SW 1271 (cell line): ENCODE measurements around the gene TNFSF9.

Source experiments
- DNase-seq, 2 experiments: peaks; one replicate each; lab custom pipeline; 2025; lab: John Stamatoyannopoulos, UW

TNFSF9 gene, protein sequence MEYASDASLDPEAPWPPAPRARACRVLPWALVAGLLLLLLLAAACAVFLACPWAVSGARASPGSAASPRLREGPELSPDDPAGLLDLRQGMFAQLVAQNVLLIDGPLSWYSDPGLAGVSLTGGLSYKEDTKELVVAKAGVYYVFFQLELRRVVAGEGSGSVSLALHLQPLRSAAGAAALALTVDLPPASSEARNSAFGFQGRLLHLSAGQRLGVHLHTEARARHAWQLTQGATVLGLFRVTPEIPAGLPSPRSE

DNA sequence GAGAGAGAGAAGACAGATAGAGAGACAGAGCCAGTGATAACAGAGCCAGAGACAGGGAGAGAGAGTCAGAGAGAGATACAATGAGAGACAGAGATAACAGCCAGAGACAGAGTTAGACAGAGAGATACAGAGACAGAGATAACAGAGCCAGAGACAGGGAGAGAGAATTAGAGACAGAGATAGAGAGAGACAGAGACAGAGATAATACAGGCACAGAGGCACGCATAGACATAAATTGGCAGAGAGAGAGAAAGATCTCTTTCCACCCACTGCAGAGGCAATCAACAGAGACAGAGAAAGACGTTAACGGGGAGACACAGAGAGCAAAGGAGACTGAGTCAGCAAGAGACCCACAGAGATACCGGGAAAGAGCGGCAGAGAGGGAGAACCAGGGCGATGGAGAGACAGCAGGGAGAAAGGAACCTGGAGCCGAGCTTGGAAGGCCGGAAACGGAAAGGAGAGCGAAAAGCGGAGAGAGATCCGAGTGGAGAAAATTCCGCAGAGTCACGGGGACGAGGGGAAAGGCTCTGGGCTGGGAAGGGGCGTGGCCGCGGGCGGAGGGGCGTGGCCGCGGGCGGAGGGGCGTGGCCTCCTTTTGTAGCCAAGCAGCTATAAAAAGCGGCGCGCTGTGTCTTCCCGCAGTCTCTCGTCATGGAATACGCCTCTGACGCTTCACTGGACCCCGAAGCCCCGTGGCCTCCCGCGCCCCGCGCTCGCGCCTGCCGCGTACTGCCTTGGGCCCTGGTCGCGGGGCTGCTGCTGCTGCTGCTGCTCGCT is at the start of gene TNFSF9:
Gene TNFSF9, plus strand, starts transcription at position 641 of the 777 bp plus-strand sequence. Its CDS starts 11 bp downstream, at position 652.
- peak; percentile 72 to 88 for DNase-seq

DNA sequence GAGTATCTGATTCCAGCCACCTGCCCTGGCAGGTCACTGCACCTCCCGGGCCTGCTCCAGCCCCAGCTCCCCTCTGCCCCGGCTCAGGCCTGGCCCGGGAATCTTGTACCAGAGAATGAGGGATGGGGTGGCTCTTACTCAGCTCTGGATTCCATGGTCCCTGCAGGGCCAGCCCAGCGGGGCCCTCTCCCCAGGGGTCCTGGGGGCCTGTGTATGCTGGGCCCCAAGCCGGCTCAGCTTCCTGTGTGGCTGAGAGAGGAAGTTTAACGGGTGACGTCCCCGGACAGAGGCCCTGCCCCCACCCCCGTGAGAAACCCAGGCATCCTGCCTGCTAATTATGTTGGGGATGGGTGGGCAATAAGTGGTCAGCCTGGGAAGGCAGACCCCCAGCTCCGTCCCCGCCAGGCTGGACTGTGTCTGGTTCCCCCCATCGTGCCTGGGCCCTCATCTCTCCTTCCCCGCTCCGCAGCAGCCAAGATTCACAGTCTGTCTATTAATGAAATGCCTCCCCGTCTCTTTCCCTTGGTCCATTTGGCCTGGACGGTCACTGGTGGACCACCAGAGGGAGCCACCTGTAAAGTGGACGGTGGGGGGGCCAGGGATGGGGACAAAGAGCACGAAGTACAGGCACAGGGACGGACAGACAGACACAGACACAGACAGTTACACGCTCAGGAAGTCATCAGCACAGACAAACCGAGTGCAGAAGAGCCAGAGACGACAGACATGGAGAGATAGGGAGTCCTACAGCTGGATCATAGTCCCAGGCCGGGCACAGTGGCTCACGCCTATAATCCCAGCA is 49.1 kb upstream of the TNFSF9 start, which contains the start of gene DENND1C:
Gene DENND1C, minus strand, starts transcription at position 247 of the 802 bp plus-strand sequence. Its CDS starts 92 bp downstream, at position 155.
- no peak for DNase-seq

DNA sequence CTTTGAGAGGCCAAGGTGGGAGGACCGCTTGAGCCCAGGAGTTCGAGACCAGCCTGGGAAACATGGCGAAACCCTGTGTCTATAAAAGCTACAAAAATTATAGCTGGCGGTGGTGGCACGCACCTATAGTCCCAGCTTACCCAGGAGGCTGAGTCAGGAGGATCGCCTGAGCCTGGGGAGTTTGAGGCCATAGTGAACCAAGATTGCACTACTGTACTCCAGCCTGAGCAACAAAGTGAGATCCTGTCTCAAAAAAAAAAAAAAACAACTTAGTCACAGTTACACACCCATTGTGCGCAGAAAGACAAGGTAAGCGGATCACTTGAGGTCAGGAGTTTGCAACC is 48.5 kb upstream of the TNFSF9 start:
- no peak for DNase-seq

DNA sequence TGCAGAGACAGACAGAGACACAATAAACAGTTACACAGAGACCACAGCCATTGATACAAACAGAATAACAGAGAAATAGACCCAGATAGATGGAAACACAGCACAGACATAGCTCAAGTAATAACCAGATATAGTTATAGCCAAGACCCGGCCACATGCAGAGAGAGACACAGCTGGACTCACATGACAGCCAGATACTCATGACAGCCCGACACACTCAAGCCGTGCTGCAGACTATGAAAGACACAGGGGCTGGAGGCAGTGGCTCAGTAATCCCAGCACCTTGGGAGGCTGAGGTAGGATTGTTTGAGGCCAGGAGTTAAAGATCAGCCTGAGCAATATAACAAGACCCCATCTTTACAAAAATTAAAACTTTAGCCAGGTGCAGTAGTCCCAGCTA is 47.6 kb upstream of the TNFSF9 start:
- DNase-seq: no peak

DNA sequence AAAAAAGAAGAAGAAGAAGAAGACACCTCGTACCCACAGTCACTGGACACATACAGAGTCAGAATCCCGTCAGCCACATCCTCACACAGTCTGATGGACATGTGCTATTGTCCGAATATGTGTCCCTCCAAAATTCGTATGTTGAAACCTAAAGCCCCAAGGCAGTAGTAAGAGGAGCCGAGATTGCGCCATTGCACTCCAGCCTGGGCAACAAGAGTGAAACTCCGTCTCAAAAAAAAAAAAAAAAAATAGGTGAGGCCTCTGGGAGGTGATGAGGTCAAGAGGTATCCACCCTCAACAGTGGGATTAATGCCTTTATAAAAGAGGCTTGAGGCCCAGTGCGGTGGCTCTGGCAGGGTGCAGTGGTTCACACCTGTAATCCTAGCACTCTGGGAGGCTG is 46.6 kb upstream of the TNFSF9 start:
- DNase-seq: no peak

DNA sequence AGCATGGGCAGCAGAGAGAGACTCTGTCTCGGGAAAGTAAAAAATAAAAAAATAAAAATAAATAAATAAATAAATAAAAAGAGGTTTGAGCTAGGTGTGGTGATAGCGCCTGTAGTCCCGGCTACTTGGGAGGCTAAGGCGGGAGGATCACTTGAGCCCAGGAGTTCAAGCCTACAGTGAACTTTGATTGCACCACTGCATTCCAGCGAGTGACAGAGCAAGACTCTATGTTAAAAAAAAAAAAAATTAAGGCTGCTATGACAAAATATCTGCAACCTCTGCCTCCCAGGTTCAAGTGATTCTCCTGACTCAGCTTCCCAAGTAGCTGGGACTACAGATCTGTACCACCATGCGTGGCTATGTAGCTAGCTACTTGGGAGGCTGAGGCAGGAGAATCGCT is 46.0 kb upstream of the TNFSF9 start:
- no peak for DNase-seq

DNA sequence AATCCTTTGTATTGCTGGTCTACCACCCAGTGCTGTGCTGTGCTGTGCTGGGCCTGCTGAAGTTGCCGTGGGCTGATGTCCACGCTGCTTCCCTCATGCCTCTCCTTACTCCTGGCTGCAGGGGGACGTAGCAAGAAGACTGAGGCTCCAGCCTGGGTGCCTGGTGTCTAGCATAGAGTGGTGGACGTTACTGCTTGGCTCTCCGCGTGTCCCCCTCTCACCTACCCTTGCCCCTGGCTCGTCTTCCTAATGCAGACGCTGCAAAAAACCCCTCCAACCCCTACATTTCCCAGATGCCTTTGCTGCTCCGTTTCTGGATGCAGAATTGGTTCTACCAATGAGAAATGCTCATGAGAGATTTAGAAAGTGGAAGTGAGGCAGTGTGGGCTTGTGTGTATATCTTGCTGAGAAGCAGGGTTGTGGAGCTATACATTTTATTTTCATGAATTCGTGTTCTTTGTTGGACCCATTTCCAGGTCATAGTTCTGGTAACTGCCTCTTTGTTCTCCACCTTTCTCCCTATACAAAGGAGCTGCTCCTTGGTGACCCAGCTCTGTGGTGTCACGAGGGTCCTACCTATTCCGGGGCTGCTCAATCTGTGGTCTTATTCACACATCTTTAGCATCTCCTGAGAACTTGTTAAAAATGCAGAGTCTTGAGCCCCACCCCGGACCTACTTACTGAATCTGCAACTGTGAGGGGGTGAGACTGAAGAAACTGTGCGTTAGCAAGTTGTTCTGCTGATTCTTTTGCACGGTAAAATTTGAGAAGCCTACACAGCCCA is 41.4 kb upstream of the TNFSF9 start:
- DNase-seq: no peak

DNA sequence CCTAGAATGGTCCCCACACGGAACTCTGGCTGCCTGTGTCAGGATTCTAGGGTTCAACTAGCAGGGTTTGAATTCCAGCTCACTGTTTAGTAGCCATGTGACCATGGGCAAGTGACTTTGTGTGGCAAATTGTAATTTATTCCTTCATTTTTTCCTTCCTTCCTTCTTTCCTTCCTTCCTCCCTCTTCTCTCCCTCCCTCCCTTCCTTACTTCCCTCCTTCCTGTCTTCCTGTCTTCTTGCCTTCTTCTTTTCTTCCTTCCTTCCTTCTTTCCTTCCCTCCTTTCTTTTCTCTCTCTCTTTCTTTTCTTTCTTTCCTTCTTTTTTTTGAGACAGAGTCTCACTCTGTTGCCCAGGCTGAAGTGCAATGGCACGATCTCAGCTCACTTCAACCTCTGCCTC is 40.7 kb upstream of the TNFSF9 start:
- no peak for DNase-seq

DNA sequence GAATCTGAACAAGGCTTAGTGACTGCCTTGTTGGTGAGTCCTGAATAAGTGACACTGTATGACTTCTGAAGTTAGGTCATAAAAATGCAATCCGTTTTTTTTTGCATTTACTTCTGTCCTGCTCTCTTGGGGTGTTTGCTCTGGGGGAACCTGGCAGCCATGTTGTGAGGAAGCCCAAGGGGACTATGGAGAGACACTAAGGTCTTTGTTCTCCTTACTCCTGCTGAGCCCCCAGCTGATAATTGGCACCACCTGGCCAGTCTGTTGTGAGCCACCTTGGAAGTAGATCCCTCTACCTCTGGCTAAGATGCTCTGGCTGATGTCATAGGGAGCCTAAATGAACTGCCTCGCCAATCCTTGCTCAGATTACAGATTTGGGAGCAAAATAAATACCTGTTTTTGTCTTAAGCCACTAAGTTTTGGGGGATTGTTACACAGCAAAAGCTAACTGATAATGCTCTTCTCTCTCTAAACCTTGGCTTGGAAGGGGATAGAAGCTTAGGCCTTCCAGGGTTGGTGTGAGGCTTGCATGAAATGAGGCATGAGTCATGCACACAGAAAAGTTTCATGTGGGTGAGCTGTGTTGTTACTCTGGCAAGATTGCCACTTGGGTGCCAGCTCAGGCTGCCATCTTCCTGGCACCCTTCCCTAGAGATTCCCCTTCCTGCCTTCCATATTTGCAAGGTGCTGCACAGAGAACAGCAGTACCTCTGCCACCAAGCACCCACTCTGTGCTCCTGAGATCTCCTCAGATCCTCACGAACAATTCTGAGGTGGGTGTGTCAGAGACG is 38.8 kb upstream of the TNFSF9 start:
- no peak for DNase-seq

DNA sequence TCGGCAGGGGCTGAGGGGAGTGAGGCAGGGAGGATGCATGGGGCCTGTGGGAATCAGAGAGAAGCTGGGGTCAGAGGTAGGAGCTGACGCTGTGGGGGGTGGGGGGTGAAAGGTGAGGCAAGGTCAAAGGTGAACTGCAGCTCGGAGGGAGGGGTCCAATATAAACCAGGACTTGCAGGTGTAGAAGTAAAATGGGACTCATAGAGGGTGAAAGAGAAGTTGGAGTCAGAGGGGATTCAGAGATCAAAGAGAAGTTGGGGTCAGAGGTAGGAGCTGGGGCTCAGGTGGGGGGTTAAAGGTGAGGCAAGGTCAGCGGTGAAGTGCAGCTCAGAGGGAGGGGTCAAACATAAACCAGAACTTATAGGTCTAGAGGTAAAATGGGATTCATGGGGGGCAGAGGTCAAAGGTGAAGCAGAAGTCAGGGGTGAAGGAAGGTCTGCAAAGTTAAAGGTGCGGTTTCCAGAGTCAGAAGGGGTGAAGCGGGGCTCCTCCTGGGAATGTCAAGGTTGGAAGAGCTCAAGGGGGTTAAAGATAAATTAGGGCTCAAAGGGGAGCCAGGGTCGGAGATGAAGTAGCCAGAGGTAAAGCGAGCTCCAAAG is 36.3 kb upstream of the TNFSF9 start:
- DNase-seq: no peak

DNA sequence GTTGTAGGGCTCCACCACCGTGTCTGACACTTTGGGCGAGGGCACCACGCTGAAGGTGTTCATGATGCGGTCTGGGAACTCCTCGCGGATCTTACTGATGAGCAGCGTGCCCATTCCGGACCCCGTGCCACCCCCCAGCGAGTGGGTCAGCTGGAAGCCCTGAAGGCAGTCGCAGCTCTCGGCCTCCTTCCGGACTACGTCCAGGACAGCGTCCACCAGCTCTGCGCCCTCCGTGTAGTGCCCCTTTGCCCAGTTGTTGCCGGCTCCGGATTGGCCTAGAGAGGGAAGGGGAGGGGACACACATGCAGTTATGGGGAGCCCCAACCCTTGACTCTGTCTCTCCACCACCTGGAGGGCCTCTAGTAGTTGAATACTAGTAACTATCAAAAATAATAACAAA is 34.9 kb upstream of the TNFSF9 start:
- no peak for DNase-seq

DNA sequence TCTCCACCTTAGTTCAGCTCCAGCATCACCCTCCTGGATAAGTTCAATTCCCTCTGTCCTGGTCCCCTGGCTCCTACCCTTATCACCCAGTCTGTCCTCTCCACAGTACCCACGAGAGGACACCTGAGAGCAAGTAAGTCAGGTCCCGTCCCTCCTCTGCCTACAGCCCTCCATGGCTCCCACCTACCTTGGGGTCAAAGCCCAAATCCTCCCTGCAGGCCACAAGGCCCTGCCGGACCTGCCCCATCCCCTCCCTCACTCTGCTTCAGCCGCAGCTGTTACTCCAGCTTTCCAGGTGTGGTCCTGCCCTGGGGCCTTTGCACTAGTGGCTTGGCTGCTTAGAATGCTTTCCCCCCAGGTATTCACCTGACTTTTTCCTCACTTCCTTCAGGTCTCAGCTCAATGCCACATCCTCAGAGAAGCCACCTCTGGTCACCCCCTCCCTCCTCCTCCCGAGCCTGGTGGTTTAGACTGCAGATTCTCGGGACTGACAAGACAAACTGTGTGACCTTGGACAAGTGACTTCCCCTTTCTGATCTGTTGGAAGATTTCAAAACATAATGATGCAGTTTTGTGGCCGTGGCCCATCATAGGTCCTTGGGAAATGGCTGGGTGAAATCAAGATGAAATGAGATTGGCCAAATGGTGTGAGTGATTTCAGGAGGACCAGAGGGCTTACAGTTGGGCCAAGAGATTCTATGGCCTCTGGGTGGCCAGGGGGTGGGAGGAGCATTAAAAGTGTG is 32.4 kb upstream of the TNFSF9 start:
- DNase-seq: no peak

DNA sequence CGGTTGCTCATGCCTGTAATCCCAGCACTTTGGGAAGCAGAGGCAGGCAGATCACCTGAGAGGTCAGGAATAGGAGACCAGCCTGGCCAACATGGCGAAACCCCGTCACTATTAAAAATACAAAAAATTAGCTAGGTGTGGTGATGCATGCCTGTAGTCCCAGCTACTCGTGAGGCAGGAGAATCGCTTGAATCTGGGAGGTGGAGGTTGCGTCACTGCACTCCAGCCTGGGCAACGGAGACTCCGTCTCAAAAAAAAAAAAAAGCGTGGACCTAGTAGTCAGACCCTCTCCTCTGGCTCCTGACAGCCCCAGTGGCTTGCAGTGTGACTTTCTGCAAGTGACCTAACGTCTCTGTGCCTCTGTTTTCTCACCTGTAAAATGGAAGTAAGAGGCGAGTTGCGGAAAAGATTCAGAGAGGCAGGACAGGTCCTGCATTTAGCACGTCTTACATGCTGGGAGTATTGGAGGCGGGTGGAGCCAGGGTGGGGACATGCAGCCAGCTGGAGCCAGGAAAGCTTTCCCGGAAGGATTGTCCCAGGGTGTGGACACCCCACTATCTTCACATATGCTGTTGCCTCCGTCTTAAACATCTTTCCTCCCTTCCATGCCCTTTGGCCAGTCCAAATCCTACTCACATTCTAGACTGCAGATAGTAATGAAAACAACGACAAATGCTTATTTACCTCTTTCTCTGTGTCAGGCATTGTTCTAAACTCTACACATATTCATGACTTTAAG is 31.6 kb upstream of the TNFSF9 start:
- no peak for DNase-seq

DNA sequence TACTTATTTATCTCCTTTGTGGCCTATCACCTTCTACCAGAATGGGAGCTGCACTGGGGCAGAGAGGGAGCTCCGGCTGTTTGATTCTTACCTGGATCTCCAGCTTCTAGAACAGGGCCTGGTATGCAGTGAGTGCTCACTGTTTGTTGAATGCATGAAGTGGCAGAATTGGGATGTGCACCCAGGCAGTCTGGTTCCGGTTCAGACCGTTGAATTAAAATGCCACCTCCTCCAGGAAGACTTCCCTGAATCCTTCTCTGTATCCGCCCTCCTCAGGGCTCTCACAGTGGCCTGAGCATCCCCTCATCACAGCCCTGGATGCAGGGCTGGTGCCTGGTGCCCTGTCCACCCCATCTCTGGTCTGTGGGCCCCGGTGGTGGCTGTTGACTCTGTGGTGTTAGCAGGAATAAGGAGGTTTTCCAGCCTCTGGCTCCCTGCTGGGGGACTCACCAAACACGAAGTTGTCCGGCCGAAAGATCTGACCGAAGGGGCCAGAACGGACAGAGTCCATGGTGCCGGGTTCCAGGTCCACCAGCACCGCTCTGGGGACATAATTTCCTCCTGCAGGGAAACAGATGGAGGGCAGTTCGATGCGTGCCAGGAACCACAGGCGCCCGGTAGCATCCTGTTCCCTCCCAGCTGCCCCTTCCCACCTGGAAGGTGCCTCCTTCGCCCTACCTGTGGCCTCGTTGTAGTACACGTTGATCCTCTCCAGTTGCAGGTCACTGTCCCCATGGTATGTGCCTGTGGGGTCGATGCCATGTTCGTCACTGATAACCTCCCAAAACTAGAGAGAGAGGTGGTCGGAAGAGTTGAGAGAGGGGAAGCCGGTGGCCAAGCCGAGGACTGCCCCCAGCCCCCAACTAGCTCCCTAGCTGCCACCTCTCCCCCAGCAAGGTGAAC is 29.7 kb upstream of the TNFSF9 start:
- DNase-seq: no peak

DNA sequence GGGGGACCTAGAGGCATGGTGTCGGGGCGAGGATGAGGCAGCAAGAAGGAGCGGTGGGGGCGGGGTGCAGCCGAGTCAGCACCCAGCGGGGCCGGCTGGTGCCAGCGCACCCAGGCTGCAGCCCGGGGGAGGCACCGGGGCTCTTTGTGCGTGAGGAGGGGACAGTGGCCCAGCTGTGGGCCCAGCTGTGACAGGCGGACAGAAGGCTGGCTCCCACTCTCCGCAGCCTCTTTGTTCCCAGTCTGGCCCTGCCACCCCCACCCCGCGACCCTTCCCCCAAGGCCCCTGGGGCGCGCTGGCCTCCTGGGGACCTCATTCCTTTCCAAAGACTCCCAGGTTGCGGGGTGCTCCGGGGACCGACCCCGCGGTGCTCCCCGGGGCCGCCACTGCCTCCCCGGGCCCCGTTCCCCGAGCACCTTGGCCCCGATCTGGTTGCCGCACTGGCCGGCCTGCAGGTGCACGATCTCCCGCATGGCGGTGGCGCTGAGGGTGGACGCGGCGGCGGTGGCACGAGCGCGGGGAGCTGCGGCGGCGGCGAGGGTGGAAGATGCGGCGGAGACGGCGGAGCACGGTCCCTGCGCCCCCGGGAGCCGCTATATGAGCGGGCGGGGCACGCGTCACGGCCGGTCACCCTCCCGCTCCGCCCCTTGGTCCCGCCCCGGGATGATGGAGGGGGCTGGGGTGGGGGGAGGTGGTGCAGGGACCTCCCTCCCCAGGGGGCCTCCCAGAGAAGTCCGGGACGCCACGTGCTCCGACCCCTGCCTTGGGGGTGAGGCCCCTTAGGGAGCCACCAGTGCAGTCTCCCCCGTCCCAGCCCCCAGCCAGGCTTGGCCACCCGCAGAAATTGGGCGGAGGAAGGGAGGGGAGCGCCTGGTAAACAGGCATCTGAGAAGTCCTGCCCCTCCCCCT is 28.8 kb upstream of the TNFSF9 start, which contains the start of gene TUBB4A:
Gene TUBB4A, minus strand, starts transcription at position 570 of the 909 bp plus-strand sequence. Its CDS starts 97 bp downstream, at position 473.
- no peak for DNase-seq

DNA sequence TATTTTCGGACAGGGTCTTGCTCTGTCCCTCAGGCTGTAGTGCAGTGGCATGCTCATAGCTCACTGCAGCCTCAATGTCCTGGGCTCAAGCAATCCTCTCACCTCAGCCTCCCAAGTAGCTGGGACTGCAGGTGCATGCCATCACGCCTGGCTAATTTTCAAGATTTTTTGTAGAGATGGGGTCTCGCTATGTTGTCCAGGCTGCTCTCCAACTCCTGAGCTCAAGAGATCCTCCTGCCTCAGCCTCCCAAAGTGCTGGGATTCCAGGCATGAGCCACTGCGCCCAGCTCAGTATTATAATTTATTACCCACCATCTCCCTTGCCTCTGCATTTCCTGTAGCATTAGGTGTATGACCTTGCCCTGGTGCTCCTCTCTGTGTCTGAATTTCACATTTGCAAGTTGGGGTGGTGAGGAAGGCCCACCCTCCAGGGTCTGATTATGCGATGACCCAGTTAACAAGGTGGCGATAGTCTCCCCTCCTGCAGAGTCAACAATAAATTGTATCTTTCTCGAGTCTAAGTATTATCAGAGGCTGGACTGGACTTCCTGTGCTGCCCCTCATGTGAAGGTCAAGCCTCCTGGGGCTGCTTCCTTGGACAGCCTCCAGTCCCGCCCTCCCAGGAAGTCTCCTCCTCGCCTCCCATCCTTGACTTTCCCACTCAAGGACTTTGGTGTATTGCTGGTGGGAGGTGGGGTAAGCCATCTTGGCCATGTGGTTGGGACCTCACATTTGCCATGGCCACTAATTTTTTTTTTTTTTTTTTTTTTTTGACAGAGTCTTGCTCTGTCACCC is 27.2 kb upstream of the TNFSF9 start:
- no peak for DNase-seq
